OCI-LY1 (cell line): Measurements from ENCODE around the gene BLOC1S5.

Source experiments
- EZH2 ChIP-seq: fragments of 200-600 bp; sonication (generic), shearing (Covaris generic); IDR thresholded peaks from 2 replicates; pipeline ENCODE4 v1.8.0; 2017; ENCODE audit warnings: borderline replicate concordance, mixed run types, mild to moderate bottlenecking, antibody characterized with exemption, low read length, moderate library complexity, mixed read lengths
- TF ChIP-seq, protein P1 (sequence below): fragments of 200-600 bp; sonication (generic), shearing (Covaris generic); IDR thresholded peaks from 2 replicates; pipeline ENCODE4 v1.5.1; 2017; ENCODE audit warnings: mild to moderate bottlenecking, antibody characterized with exemption, low read length, moderate library complexity, mixed read lengths

DNA sequence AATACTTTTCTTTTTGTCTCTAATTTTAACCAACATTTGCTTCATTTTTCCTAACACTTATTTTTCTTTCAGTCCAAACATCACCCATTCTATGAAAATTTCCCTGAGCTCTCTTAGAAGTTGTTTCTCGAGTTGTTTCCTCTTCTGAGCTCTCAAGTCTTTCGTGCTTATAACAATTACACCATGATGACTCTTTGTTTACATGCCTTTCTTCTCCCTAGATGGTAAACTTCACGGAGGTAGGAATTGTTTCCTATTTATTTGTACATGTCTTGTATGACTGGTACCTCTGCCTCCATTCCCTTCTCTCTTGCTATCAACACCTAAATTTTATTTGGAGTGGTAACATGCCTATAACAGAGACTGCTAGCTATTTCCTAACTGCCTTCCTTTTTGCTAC is 6.4 kb downstream of the BLOC1S5 start:
- TF ChIP-seq EZH2 = no peak
- TF ChIP-seq, protein P1, sequence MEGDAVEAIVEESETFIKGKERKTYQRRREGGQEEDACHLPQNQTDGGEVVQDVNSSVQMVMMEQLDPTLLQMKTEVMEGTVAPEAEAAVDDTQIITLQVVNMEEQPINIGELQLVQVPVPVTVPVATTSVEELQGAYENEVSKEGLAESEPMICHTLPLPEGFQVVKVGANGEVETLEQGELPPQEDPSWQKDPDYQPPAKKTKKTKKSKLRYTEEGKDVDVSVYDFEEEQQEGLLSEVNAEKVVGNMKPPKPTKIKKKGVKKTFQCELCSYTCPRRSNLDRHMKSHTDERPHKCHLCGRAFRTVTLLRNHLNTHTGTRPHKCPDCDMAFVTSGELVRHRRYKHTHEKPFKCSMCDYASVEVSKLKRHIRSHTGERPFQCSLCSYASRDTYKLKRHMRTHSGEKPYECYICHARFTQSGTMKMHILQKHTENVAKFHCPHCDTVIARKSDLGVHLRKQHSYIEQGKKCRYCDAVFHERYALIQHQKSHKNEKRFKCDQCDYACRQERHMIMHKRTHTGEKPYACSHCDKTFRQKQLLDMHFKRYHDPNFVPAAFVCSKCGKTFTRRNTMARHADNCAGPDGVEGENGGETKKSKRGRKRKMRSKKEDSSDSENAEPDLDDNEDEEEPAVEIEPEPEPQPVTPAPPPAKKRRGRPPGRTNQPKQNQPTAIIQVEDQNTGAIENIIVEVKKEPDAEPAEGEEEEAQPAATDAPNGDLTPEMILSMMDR = no peak
